ENCODE data around the gene EIPR1.

Gene EIPR1

DNA sequence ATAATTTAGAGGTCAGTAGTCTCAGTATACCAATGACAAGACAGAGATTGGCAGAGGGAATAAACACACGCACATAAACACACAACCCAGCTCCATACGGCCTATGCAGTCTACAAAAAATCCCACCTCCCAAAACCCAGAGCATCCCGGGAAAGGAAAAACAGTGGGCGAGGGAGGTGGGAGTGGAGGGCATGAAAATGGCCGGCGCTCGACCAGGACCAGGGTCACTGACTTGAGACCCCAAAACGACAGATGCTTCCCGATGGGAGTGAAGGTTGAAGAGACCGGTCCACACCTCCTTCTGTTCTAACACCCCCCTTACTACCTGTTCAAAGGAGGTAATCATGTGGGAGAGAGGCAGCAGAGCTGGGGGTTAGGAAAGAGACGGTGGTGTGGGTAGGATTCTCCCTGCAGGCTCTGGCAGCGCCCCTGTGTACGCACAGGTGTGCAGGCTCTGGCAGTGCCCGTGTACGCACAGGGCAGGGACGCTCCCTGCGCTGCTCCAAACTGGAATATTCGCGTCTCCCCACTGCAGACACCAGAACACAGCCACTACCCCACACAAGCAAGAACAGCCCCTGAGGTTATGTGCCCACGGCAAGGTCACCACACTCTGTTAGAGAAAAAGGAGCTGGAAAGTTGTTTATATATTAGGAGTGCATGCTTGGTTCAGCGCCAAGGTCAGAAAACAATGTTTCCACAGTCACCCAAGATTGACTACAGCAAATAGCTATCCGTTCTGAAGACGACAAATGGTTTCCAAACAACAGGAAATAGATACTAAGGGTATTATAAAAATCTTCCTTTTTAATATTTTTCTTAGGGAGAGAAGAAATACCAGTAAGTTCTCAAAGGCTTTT is 67.9 kb downstream of the EIPR1 start:
- no peak for FAIRE-seq
- no peak for DNase-seq (ENCODE audit: insufficient read length)
- no peak for TF ChIP-seq POLR2AphosphoS5 (IDR thresholded peaks at IDR 0.05; ENCODE audit: low read depth, low read length)

DNA sequence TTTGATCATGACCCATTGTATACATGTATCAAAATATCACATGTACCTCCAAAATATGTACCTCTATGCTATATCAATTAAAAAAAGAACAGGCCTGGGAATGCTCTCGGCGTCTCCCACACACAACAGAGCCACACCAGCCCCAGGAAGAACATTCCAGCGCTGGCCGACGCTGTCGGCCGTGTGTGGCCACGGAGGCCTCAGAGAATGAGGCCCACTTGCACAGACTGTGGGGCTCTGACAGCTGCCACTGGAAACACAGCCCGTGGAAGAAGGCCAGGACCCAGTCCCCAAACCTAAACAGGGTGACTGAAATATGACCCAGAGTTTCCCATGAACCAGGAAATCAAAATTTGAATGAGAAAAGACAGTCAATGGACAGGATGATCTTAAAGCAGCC is 69.7 kb downstream of the EIPR1 start:
- DNase-seq (ENCODE audit: insufficient read length): no peak
- FAIRE-seq: no peak
- no peak for TF ChIP-seq POLR2A (IDR thresholded peaks at IDR 0.05; ENCODE audit: low read depth, low read length)
- no peak for TF ChIP-seq POLR2AphosphoS5 (IDR thresholded peaks at IDR 0.05; ENCODE audit: low read depth, low read length)
- TF ChIP-seq TAF1 (IDR thresholded peaks at IDR 0.05; ENCODE audit: borderline replicate concordance, low read depth, low read length): no peak

DNA sequence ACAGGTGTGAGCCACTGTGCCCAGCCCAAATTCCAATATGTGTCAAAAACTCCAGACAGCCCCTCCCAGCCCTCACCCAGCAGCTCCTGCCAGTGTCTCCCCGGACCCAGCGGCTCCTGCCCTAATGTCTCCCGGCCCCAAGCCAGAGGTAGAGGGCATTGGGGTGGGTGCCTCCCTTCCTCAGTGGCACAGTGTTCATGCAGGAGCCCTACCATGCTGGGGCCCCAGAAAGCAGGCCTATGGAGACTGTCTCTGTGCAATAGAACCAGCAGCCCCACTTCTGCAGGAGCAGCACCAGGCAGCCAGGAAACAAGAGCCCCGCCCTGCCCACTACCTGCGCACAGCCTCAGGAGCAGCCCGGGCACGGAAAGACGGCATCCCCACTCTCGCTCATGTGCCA is 70.4 kb downstream of the EIPR1 start:
- TF ChIP-seq TAF1 (IDR thresholded peaks at IDR 0.05; ENCODE audit: borderline replicate concordance, low read depth, low read length) (no peak), POLR2A (IDR thresholded peaks at IDR 0.05; ENCODE audit: low read depth, low read length) (no peak), POLR2AphosphoS5 (IDR thresholded peaks at IDR 0.05; ENCODE audit: low read depth, low read length) (no peak)
- DNase-seq (ENCODE audit: insufficient read length) (no peak), FAIRE-seq (no peak)

DNA sequence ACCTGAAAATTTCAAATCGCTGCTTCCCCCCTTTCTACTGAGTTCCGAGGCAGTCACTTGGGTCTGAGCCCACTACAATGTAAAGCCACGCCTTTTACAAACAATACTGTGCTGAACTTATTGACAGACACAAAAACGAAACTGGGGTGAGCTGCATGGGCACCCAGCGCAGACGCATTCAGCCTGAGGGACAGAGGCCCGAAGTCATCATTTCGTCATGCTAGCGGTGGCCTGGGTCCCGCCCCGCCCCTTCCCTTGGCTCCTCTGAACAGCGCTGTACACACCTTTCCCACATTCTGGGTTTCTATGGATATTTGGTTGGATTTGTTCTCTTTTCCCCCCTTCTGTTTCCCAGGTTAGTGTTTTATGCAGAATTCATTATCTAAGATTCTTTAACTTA is 71.7 kb downstream of the EIPR1 start:
- FAIRE-seq (no peak), DNase-seq (ENCODE audit: insufficient read length) (no peak)
- TF ChIP-seq TAF1 (IDR thresholded peaks at IDR 0.05; ENCODE audit: borderline replicate concordance, low read depth, low read length): no peak
- TF ChIP-seq POLR2AphosphoS5 (IDR thresholded peaks at IDR 0.05; ENCODE audit: low read depth, low read length): no peak
- TF ChIP-seq POLR2A (IDR thresholded peaks at IDR 0.05; ENCODE audit: low read depth, low read length): no peak

DNA sequence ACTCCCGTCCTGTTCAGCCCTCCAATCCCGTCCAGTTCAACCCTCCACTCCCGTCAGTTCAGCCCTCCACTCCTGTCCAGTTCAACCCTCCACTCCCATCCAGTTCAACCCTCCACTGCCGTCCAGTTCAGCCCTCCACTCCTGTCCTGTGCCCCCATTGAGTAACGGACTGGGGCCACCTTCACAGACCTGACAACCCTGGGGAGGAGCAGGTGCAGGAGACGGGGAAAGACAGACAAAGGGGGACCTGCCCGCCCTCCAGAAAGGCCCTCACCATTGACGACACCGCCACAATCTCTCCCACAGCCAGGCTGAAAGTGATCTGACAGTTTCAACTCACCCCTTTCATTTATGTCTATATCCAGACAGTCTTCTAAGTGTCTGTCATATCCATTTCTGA is 72.2 kb downstream of the EIPR1 start:
- no peak for FAIRE-seq
- DNase-seq (ENCODE audit: insufficient read length): no peak
- TF ChIP-seq TAF1 (IDR thresholded peaks at IDR 0.05; ENCODE audit: borderline replicate concordance, low read depth, low read length) (no peak), POLR2A (IDR thresholded peaks at IDR 0.05; ENCODE audit: low read depth, low read length) (no peak)

DNA sequence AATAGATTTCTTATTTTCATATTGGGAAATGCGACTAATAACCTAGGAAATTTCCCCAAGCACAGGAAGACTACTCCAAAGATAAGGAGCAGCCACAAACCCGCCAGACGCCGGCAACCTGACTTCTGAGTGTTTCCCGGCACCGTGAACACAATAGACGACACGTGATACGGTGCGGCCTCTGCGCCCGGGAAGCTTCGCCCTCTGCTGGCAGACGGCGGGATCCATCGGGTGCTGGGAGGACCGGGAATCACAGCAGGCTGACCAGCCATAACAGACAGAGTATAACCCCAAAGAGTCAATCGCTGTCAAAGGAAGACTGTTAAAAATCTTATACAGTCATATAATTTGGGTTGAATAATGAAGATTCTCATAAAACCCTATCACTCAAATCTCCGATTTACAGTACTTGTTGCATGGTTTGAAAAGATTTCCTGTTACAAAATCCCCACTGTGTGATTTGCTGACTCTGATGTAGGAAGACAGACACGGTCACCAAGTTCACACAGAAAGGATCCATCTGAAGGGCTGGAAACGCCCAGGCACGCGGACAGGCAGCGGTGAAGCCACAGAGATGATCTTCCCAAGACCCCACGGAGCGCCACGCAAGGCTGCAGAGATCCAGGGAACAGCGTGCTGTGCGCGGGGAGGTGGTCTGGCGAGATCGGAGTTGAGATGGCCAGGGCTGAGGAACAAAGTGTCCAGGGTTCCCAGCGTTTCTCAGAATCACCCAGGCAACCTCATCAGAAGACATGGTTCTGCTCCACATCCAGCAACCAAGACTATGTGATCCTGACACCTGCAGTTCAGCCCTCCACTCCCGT is 73.8 kb downstream of the EIPR1 start:
- TF ChIP-seq POLR2A (IDR thresholded peaks at IDR 0.05; ENCODE audit: low read depth, low read length) (no peak), TAF1 (IDR thresholded peaks at IDR 0.05; ENCODE audit: borderline replicate concordance, low read depth, low read length) (no peak), POLR2AphosphoS5 (IDR thresholded peaks at IDR 0.05; ENCODE audit: low read depth, low read length) (no peak)
- FAIRE-seq (peak; percentile 44), DNase-seq (ENCODE audit: insufficient read length) (peak; percentile 81)

DNA sequence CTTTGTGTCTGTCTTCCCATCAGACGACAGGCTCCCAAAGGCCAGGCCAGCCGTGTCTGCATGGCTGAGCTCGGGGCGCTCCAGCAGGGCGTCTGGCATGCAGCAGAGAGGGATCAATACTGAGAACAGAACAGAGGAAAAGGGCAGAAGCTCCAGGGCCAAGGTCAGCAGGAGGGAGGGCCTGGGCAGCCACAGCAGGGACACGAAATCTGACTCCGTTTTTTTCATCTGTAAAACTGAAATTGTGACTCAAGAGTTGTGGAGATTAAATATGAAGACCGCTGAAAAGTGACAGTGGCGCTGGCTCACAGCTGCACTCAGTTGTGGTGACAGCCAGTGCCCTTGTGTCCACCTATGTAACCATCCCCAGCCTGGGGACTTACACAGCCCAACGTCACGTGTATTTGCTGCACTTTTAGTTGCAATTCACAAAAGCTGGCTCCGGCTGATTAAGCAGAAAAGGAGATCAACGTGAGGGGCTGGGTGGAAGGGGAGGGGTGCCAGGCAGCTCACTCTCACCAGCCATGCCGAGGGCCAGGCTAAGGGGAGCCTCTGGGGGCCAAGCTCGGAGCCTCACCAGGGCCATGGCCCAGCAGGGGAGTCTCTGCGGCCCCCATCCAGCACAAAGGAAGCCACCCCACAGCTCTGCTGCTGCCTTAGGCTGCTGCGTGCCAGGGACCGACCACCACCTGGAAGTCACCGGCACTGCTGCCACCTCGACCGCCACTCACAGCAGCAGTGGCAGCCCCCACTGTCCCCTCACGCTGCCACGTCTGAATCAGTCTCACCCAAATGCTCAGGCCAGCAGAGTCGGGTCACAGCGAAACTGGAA is 74.7 kb downstream of the EIPR1 start:
- DNase-seq (ENCODE audit: insufficient read length) (no peak), FAIRE-seq (no peak)
- TF ChIP-seq POLR2AphosphoS5 (IDR thresholded peaks at IDR 0.05; ENCODE audit: low read depth, low read length) (no peak), TAF1 (IDR thresholded peaks at IDR 0.05; ENCODE audit: borderline replicate concordance, low read depth, low read length) (no peak), POLR2A (IDR thresholded peaks at IDR 0.05; ENCODE audit: low read depth, low read length) (no peak)

DNA sequence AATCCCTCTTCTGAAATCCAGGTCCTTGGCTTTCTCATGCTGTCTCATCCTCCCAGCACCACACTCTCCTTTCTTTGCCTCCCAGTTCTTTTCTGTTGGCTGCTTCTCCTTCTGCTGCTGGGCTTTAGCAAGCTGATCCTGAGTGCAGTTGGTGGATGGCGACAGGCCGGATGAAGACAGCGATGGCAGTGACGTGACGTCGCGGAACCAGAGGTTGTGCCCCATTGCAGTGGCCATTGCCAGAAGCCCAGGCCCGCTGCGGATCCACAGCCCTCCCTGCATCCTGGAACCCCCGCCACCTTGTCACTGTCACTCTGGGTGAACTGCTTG is 75.2 kb downstream of the EIPR1 start:
- TF ChIP-seq POLR2A (IDR thresholded peaks at IDR 0.05; ENCODE audit: low read depth, low read length) (no peak), TAF1 (IDR thresholded peaks at IDR 0.05; ENCODE audit: borderline replicate concordance, low read depth, low read length) (no peak), POLR2AphosphoS5 (IDR thresholded peaks at IDR 0.05; ENCODE audit: low read depth, low read length) (no peak)
- FAIRE-seq (no peak), DNase-seq (ENCODE audit: insufficient read length) (no peak)

DNA sequence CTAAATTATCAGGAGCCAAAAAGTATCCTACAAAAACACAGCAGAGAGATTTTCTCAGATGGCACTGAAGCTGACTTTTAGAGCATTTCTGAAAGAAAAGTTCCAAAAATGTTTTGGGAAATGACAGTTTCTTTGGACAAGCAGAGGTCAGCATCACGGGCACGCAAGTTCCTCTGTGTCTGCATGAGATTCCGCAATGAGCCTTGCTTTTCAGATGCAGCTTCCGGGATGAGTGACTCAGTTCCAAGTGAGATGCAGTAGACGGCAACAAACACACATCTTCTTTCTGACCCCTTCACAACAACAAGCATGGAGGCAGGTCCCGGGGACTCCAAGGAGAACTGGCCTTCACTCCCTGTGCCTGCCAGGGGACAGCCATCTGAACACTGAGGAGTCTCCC is 76.6 kb downstream of the EIPR1 start:
- FAIRE-seq (no peak), DNase-seq (ENCODE audit: insufficient read length) (no peak)
- no peak for TF ChIP-seq TAF1 (IDR thresholded peaks at IDR 0.05; ENCODE audit: borderline replicate concordance, low read depth, low read length)
- no peak for TF ChIP-seq POLR2A (IDR thresholded peaks at IDR 0.05; ENCODE audit: low read depth, low read length)
- no peak for TF ChIP-seq POLR2AphosphoS5 (IDR thresholded peaks at IDR 0.05; ENCODE audit: low read depth, low read length)

DNA sequence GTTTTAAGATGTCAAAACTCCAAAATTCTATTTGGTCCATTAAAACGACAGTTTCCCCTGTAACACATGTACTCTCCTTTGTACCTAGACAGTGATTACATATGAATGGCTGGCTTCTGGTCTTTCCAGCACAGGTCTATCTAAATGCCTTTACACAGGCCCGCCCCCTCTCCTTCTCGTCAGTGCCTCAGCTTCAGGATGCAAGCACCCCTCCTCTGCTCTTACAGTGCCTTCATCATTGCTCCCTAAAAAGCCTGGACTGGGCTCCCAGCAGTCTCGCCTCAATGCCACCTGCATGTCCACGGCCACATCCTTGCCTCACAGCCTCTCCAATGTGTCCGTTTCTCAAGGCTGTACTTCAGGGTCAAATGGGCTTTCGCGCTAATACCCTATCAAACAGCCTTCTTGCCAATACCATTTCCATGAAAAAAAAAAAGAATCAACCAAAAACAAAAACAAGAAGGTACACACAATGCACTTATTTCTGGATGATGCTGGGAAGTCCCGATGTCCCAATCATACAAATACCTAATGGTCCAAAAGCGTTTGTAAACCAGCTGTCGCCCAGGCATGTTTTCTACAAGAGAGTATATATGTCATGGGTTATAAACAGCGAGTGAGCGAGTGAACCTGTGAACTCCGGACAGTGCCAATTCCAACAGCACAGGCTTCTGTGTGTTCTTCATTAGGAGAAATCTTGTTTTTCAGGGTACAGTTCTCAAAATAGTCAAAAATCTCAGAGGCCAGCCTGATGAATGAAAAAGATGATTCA is 77.2 kb downstream of the EIPR1 start:
- FAIRE-seq (no peak), DNase-seq (ENCODE audit: insufficient read length) (no peak)
- no peak for TF ChIP-seq POLR2AphosphoS5 (IDR thresholded peaks at IDR 0.05; ENCODE audit: low read depth, low read length)
- no peak for TF ChIP-seq TAF1 (IDR thresholded peaks at IDR 0.05; ENCODE audit: borderline replicate concordance, low read depth, low read length)
- no peak for TF ChIP-seq POLR2A (IDR thresholded peaks at IDR 0.05; ENCODE audit: low read depth, low read length)

DNA sequence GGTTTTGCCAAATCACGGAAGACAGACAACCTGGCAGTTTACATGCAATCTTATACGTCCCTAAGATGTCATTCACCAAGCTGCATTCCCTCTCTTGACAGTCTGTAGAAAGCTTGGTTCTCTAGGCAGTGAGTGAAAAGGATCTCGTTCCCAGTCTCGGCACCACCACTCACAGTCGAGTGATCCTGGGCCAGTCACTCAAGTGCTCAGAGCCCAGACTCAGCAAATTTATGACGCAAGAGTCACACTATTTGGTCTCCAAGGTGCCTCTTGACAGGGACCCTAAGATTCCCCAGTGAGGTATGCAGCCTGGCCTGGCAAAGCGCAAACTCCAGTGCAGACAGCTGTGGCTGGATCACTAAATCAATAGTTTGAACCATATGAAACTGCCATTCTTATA is 77.9 kb downstream of the EIPR1 start:
- FAIRE-seq (no peak), DNase-seq (ENCODE audit: insufficient read length) (no peak)
- TF ChIP-seq POLR2AphosphoS5 (IDR thresholded peaks at IDR 0.05; ENCODE audit: low read depth, low read length) (no peak), POLR2A (IDR thresholded peaks at IDR 0.05; ENCODE audit: low read depth, low read length) (no peak), TAF1 (IDR thresholded peaks at IDR 0.05; ENCODE audit: borderline replicate concordance, low read depth, low read length) (no peak)
